Fibroblast of skin of back (primary cell): Measurements from ENCODE around the gene GRHL1.
A peak's percentile ranks its signal among the peaks of the same experiment; 100 is the strongest.

ENCODE experiments used
- DNase-seq: peaks from one replicate; pipeline ENCODE4 v3.0.0-alpha.2; 2013

GRHL1 gene

DNA sequence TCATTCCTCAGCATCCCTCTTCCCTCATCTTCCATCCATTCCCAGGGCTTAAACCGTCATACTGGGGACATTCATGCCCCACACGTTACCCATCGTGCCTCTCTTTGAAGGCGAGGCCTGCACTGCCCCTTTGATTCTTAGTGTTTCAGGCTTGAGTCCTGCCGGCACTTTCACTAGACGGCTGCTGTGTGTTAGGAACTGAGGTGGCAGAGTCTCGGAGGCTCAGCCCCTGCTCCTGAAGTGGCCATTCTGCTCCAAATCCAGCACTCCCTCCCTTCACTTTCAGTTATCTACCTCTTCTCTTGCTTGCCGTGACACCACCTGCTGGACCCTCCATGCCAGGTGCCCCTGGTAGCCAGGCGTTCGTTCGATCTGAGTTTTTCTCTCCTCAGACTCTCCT is 43.0 kb downstream of the GRHL1 start:
- DNase-seq: no peak

DNA sequence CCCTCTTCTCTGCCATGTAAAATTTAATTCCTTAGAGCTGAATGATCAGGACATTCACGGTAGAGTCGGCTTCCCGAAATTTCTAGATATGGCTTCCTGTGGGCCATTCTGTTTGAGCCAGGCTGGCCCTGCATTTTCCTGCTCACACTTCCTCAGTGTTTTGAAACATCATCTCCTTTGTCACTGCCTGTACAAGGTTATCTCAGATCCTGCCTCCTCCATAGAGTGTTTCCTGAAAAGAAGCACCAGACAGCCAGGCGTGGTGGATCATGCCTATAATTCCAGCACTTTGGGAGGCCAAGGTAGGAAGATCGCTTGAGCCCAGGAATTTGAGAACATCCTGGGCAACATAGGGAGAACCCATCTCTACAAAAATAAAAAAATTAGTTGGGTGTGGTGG is 43.6 kb downstream of the GRHL1 start:
- no peak for DNase-seq

DNA sequence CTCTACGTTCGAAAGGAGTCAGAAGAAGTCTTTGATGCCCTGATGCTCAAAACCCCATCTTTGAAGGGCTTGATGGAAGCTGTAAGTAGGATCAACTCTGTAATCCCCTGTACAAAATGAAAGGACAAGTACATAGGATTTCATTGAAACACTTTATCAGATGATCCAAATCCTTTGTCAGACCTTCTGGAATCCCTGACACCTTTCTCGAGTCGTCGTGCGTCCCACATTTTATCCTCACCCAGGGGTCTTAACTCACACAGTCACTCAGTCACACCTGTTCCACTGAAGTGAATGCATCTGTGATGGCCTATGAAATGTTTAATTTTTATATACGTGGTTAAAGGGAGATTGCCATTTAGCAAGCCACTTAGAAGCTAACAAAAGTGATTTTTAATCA is 44.8 kb downstream of the GRHL1 start:
- DNase-seq: no peak

GRCh38 chr2:9997936-9998335 is 46.4 kb downstream of the GRHL1 start:
- no peak for DNase-seq

- no peak for DNase-seq
Observed at GRCh38 chr2:9998916-9999654, 47.6 kb downstream of the GRHL1 start.

DNA sequence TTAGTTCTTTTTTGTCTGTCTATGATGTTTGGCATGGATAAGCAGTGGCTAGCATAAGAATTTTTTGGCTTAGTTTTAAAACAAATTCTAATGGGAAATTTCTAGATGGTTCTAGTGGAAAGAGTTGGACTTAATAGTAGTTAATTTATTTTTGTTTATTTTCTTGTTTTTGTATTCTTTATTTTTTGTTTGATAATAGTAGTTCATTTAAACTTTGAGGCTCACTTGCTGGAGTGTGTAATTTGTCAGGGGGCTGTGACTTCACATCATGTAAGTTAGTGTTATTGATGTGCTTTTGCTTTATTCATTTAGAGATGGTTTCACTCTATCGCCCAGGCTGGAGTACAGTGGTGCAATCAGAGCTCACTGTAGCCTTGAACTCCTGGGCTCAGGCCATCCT is 48.2 kb downstream of the GRHL1 start:
- no peak for DNase-seq

GRCh38 chr2:10000541-10000940 is 49.0 kb downstream of the GRHL1 start:
- no peak for DNase-seq

DNA sequence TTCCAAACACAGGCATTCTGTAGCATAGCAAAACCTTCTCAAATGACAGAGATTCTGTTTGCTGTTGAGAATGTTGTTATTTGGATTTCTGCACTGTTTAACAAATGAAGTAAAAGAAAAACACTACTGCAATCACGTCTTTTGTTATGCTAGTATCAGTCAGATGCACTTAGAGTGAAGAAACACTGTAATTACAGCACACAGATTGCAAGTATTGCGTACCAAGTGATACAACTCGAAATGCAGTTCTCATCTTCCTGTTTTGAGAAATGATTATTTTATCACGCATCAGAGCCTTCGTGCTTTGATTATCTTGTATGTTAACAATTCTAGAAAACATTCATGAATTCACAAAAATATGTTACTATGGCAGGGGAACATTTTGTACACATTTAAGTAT is 50.1 kb downstream of the GRHL1 start:
- DNase-seq: no peak

- DNase-seq: no peak
Observed at GRCh38 chr2:10002109-10002508, 50.6 kb downstream of the GRHL1 start.

GRCh38 chr2:10002681-10003080 is 51.2 kb downstream of the GRHL1 start:
- DNase-seq: no peak

- DNase-seq: no peak
Observed at GRCh38 chr2:10003206-10004125, 52.0 kb downstream of the GRHL1 start.

DNA sequence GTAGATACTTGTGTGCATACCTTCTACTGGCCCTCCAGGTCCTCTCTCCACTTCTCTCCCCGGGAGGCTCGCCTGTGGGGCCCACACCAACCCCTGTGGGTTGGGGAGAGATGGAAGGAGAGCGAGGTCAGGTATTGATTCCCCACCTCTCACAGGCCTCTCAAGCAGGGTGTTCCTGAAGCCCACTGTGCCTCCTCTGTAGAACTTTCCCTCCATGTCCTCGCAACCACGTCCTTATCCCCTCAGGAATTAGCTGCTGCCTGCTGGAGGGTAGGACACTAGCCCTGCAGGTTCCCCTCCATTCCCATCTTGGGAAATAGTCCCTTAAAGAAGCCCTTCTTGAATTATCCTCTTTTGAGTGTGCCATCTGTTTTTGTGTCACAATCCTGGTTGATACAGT is 52.9 kb downstream of the GRHL1 start:
- DNase-seq: no peak

DNA sequence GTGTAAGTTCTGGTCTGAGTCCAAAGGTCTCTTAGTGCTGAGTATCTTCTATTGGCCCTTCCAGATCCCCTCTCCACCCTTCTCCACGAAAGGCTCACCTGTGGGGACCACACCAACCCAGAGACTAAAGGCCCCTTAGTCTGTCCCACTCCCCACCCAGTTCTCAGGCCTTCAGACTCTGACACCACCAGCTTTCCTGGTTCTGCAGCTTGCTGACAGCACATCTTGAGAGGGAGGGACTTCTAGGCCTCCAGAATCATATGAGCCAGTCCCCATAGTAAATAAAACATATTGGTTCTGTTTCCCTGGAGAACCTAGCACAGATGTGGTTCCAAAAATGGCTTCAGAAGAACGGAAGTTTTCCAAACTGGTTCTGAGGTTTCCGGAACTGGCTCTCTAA is 53.3 kb downstream of the GRHL1 start:
- no peak for DNase-seq

GRCh38 chr2:10005461-10006235 is 54.2 kb downstream of the GRHL1 start:
- DNase-seq: no peak

DNA sequence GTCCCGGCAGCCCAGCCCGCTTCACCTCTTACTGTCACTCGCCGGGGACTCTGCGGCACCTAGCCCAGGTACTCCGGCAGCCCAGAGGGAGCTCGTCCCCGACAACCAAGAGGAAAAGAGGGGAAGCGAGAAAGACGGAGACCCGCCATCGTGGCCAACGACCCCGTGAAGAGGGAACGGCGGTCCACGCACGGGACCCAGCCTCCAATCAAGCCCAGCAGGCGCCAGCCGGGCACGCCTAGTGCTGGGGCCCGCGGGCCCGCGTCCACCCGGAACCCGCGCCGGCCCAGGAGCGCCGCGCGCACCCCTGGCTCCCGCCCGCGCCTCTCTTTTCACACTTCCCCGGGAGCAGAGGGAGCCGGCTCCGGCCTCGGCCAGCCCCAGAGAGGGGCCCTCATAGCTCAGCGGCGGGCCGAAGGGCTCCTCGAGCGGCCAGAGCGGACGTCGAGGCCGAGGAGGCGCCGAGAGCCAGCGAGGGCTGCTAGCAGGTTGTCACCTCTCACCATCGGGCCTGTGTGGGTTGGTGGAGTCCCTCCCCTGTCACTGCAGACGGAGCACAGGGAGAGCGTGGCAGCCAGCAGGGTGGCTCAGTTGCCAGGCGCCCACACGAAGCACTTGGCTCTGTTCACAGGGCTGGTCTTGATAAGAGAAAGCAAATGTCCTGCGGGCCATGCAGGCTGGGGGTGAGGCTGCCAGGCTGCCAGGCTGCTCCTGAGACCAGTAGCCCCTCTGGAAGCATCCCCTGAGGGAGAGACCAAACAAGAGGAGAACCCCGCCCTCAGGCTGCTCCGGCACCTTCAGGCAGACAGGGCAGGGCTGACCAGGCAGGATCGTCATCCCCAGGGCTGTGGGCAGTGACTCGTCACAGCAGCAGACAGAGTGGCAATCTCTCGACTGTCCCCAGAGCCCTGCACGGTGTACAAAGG is 55.0 kb downstream of the GRHL1 start:
- DNase-seq: peak; percentile 43

DNA sequence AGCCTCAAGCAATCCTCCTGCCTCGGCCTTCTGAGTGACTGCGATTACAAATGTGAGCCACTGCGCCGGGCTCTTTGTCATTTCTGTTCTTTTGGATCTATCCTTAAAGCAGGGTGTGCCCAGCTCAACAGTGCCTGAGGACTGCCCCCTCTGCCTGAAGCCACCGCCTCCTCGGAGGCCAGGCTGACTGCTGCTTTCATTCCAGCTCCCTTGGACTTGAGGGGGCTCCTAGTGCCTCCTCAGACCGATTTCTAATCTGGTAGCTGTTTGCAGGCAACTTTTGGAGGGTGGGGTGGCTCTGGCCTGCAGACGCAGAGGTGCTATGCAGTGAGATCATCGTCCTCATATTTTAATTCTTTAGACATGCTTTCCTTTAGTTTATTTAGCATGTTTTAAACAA is 55.9 kb downstream of the GRHL1 start:
- DNase-seq: peak; percentile 29

DNA sequence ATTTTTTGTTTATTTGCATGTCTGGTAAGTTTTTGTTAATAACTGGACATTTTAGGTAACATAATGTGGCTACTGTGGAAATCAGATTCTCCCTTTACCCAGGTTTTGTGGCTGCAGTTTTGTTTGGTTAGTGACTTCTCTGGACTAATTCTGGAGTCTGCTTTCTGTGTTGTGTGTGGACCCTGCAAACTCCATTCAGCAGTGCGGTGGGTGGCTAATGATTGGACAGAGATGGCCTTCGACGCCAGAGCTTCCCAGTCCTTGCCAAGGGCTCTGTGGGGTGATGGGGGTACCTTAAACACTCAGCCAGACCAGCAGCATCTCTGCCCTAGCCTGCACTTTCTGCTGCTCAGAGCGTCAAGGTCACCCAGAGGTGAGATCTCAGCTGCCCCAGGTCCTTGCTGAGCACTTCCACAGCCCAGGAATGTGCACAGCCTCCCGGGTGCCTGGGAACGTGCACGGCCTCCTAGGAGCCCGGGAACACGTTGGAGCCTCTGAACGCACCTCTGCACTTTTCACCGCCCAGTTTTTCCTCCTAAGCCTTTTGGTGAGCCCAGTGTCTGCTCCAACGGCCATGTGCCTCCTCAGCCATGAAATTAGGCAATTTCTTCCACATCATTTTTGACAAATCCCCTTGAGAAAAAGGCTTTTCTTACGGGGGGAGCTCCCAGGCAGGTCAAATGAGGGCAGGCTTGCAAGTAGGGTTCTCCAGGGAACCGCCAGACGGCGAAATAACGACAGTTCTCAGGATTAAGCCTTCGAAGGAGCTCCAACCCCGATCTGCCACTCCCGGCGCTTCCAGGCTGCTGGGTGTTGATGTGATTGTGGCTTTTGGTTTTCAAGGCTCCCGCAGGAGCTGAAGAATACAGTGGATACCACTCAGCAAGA is 56.7 kb downstream of the GRHL1 start:
- DNase-seq: peak; percentile 47

GRCh38 chr2:10008809-10009176 is 57.3 kb downstream of the GRHL1 start:
- DNase-seq: no peak

- no peak for DNase-seq
Observed at GRCh38 chr2:10009271-10009810, 57.8 kb downstream of the GRHL1 start.
